ENCODE measurements around the gene CCDC89.

The CCDC89 gene

GRCh38 chr11:85651118-85651517 is 34.9 kb downstream of the CCDC89 start:
- DNase-seq (ENCODE audit: low read depth): no peak
- no peak for TF ChIP-seq CTCF (IDR thresholded peaks at IDR 0.05; ENCODE audit: low read depth, low read length, missing control alignments)
- H3K4me3 ChIP-seq (ENCODE audit: low read depth, low read length): no peak overlapping the region

DNA sequence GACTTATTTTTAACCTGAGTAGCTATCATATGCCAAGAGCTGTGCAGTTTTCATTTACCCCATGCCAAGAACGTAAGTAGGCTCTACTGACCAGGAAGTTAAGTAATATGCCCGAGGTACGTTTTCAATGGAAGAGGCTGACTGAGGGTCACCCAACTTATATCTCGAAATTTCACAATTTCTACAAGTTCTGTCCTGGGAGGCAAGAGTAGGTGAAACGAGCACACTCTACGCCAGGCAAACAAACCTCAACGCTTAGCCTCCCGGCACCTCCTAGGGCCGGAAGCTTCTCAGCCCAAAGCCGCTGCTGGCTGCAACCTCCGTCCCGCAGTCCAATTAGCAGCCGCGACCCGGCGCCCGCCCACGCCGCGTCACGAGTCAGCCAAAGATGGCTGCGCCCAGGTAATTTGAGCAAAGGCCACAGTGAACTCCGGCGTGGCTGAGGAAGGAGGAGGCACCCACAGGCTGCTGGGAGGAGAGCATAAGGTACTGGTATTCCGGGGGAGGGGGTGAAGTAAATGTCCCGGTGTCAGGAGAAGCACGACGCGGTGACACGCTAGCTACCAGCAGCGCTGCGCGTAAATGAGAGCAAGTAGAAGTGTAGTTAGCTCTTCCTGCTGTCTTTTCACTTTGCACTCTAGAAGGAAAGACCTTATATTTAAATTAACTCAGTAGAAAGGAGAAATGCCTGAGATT is 38.2 kb downstream of the CCDC89 start, which contains the start of gene TMEM126A:
Gene TMEM126A, plus strand, starts transcription at position 364 of the 696 bp plus-strand sequence. CDS start 2,289 bp downstream, outside the sequence.
- DNase-seq (ENCODE audit: low read depth): peak; percentile 69
- TF ChIP-seq CTCF (IDR thresholded peaks at IDR 0.05; ENCODE audit: low read depth, low read length, missing control alignments): no peak
- H3K4me3 ChIP-seq (ENCODE audit: low read depth, low read length): peak within 1 kb of the TSS; percentile 72

DNA sequence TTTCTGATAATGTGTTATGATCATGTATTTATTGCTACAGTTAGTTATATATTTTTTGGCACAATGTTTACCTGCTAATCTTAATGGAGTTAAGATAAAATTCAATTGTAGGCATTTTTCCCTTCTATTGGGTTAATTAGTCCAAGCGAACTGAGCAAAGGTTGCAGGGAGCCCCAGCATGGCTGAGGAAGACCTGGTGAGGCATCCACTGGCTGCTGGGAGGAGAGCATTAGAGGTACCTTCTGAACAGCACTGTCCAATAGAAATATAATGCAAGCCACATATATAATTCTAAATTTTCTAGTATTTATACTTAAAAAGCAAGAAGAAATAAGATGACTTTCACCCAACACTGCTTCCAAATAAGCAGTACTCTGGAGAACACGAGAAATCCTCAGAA is 38.9 kb downstream of the CCDC89 start:
- TF ChIP-seq CTCF (IDR thresholded peaks at IDR 0.05; ENCODE audit: low read depth, low read length, missing control alignments): no peak
- DNase-seq (ENCODE audit: low read depth): no peak
- peak overlapping the region; percentile 72 for H3K4me3 ChIP-seq (ENCODE audit: low read depth, low read length)

GRCh38 chr11:85643191-85643614 is 42.8 kb downstream of the CCDC89 start:
- H3K4me3 ChIP-seq (ENCODE audit: low read depth, low read length): no peak overlapping the region
- no peak for DNase-seq (ENCODE audit: low read depth)
- no peak for TF ChIP-seq CTCF (IDR thresholded peaks at IDR 0.05; ENCODE audit: low read depth, low read length, missing control alignments)

GRCh38 chr11:85634747-85635146 is 51.2 kb downstream of the CCDC89 start:
- no peak overlapping the region for H3K4me3 ChIP-seq (ENCODE audit: low read depth, low read length)
- TF ChIP-seq CTCF (IDR thresholded peaks at IDR 0.05; ENCODE audit: low read depth, low read length, missing control alignments): no peak
- DNase-seq (ENCODE audit: low read depth): no peak
